Measurements from ENCODE around the gene DDX46. TPM values are rescaled to one million over a fixed set of nuclear protein-coding genes. Genes with fewer than 3 reads are reported as not detected.
"Not testable (repeated sequence)": the region's sequence is repeated elsewhere in the genome, so short reads cannot be mapped to it uniquely, and the experiment has no call there.

DDX46 gene
- 10 to 100 TPM; 31.2 to 68.9 (median 45.0) TPM for total RNA-seq

- peak; percentile 96 to 98 for DNase-seq
- H3K4me1 ChIP-seq = peaks cover 11 to 21% (median 18%) of the 10 kb centered on the region in 4 donors
- H3K9me3 ChIP-seq = no peaks in the 10 kb centered on the region
- peak; percentile 98 to 100 for ATAC-seq (ENCODE audit: low FRiP score in 2 of 2)
- WGBS, 2 donors = 0 to 1% methylated on average over 11 to 53 of the region's 73 CpGs
- no peaks in the 10 kb centered on the region for H3K36me3 ChIP-seq
- no peaks in the 10 kb centered on the region for H3K27me3 ChIP-seq
- TF ChIP-seq CTCF (IDR thresholded peaks at IDR 0.05) (peak; percentile 66 to 96 (median 84)), POLR2A (IDR thresholded peaks at IDR 0.05) (peak in 2 of 4 donors; percentile 66 to 82), POLR2AphosphoS5 (IDR thresholded peaks at IDR 0.05) (peak; percentile 82 to 93), EP300 (IDR thresholded peaks at IDR 0.05) (peak in 1 of 4 donors; percentile 33)
- H3K4me3 ChIP-seq = peak within 1 kb of the TSS; percentile 64 to 95 (median 81)
- peak within 1 kb of the TSS; percentile 64 to 90 (median 84) for H3K27ac ChIP-seq
Observed at GRCh38 chr5:134758504-134759341, at the start of gene DDX46. DDX46 (plus strand) TSS chr5:134758779; CDS start chr5:134758939, 160 bp downstream.

GRCh38 chr5:134714120-134714519, 44.5 kb upstream of the DDX46 start:
- no peak for ATAC-seq (ENCODE audit: low FRiP score in 2 of 2)
- peaks cover 21 to 95% (median 73%) of the 10 kb centered on the region in 4 donors for H3K36me3 ChIP-seq
- TF ChIP-seq POLR2A (IDR thresholded peaks at IDR 0.05) (no peak), EP300 (IDR thresholded peaks at IDR 0.05) (no peak), POLR2AphosphoS5 (IDR thresholded peaks at IDR 0.05) (no peak), CTCF (IDR thresholded peaks at IDR 0.05) (no peak)
- H3K9me3 ChIP-seq = no peaks in the 10 kb centered on the region
- no peak overlapping the region for H3K27ac ChIP-seq
- WGBS, 2 donors = 97 to 98% methylated on average over 5 of the region's 5 CpGs
- H3K4me1 ChIP-seq = no peaks in the 10 kb centered on the region
- H3K4me3 ChIP-seq = no peak overlapping the region
- no peaks in the 10 kb centered on the region for H3K27me3 ChIP-seq
- no peak for DNase-seq

- TF ChIP-seq POLR2AphosphoS5 (IDR thresholded peaks at IDR 0.05) = no peak
- Histone ChIP-seq H3K4me1 (no peaks in the 10 kb centered on the region), H3K36me3 (peaks cover 21 to 95% (median 74%) of the 10 kb centered on the region in 4 donors), H3K27ac (no peak overlapping the region), H3K9me3 (no peaks in the 10 kb centered on the region), H3K27me3 (no peaks in the 10 kb centered on the region), H3K4me3 (no peak overlapping the region)
- DNase-seq (no peak), ATAC-seq (ENCODE audit: low FRiP score in 2 of 2) (no peak)
- WGBS, 2 donors = 91 to 96% methylated on average over 3 of the region's 3 CpGs
Observed at GRCh38 chr5:134714541-134714940, 44.0 kb upstream of the DDX46 start.

GRCh38 chr5:134715466-134715865, 43.1 kb upstream of the DDX46 start:
- not testable (repeated sequence) for H3K4me3 ChIP-seq; H3K27me3 ChIP-seq; DNase-seq; H3K9me3 ChIP-seq; ATAC-seq (ENCODE audit: low FRiP score in 2 of 2); H3K27ac ChIP-seq; H3K4me1 ChIP-seq
- WGBS, 2 donors = 94 to 97% methylated on average over 4 of the region's 4 CpGs
- peaks cover 21 to 95% (median 70%) of the 10 kb centered on the region in 4 donors for H3K36me3 ChIP-seq

GRCh38 chr5:134724872-134725271, 33.7 kb upstream of the DDX46 start:
- H3K27me3 ChIP-seq = no peaks in the 10 kb centered on the region
- ATAC-seq (ENCODE audit: low FRiP score in 2 of 2) (no peak), DNase-seq (no peak)
- WGBS, 2 donors = 88 to 91% methylated on average over 1 of the region's 1 CpG
- H3K4me3 ChIP-seq = no peak overlapping the region
- H3K36me3 ChIP-seq = peaks cover 14 to 56% (median 44%) of the 10 kb centered on the region in 4 donors
- H3K4me1 ChIP-seq = no peaks in the 10 kb centered on the region
- H3K27ac ChIP-seq = no peak overlapping the region
- TF ChIP-seq CTCF (IDR thresholded peaks at IDR 0.05) = no peak
- no peak for TF ChIP-seq POLR2A (IDR thresholded peaks at IDR 0.05)
- TF ChIP-seq POLR2AphosphoS5 (IDR thresholded peaks at IDR 0.05) = no peak
- TF ChIP-seq EP300 (IDR thresholded peaks at IDR 0.05) = no peak
- no peaks in the 10 kb centered on the region for H3K9me3 ChIP-seq
